MM.1S (cell line): ENCODE data around the gene SLC6A11.

Experiments
- CTCF ChIP-seq: fragments of 300-600 bp; sonication (generic); IDR thresholded peaks from 2 replicates; pipeline ENCODE4 v1.5.1; 2016; ENCODE audit warnings: antibody characterized with exemption, low read length, mixed read lengths
- EZH2 ChIP-seq: fragments of 300-600 bp; sonication (generic); optimal IDR thresholded peaks from 2 replicates; pipeline ENCODE3; 2017; ENCODE audit warnings: low read depth, mild to moderate bottlenecking, antibody characterized with exemption, low read length, mixed read lengths
- EZH2phosphoT487 ChIP-seq: fragments of 300-600 bp; sonication (generic); IDR thresholded peaks from 2 replicates; pipeline ENCODE4 v1.6.1; 2018; ENCODE audit warnings: antibody characterized with exemption, low read length

DNA sequence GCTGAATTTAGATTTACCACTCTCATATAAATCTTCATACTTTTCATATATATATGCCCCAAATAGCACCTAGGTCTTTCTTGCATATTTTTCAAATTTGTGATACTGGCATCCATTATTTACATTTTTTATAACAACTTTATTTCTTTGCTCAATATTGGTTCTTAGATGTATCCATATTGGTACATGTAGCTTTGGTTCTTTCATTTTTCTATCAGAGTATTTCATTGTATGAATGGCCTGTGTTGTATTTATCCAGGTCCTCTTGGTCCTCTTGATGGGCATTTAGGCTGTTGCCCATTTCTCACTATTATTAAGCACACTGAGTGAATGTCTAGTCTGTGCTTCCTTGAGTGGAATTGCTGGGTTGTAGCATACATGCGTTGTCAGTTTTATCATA is 8.4 kb downstream of the SLC6A11 start:
- TF ChIP-seq EZH2 (no peak), CTCF (no peak), EZH2phosphoT487 (no peak)
